ENCODE results near the gene CHTF18. TPM values are rescaled to one million over a fixed set of nuclear protein-coding genes. Genes with fewer than 3 reads are reported as not detected.

CHTF18 gene
- total and polyA plus RNA-seq, 2 experiments from 2014 or later = 61.3 to 129 TPM

- Histone ChIP-seq H3K9me2 (ENCODE audit: insufficient read depth) (no peaks in the 10 kb centered on the region), H2AFZ (no peak overlapping the region), H3K4me1 (ENCODE audit: insufficient read depth) (no peaks in the 10 kb centered on the region), H3K4me3 (no peak overlapping the region), H3K27me3 (ENCODE audit: insufficient read depth) (no peaks in the 10 kb centered on the region), H3K27ac (ENCODE audit: low read depth) (no peak overlapping the region), H3K4me2 (no peak overlapping the region), H3K36me3 (ENCODE audit: insufficient read depth) (no peaks in the 10 kb centered on the region), H3K79me2 (replicated peaks; ENCODE audit: insufficient read depth) (no peaks in the 10 kb centered on the region), H3F3A (replicated peaks; ENCODE audit: low read depth) (no peaks in the 10 kb centered on the region), H4K20me1 (replicated peaks; ENCODE audit: insufficient read depth) (no peaks in the 10 kb centered on the region)
- H3K4me3 Mint-ChIP-seq = no peak overlapping the region
- no peaks in the 10 kb centered on the region; the same call in 1 of the 3 replicates for H3K4me1 Mint-ChIP-seq
- TF ChIP-seq POLR2AphosphoS5 (IDR thresholded peaks at IDR 0.05; ENCODE audit: low read depth) (no peak), REST (IDR thresholded peaks at IDR 0.05; ENCODE audit: unreplicated experiment) (no peak), ZNF462 (CRISPR knock-in tag; IDR thresholded peaks at IDR 0.05) (no peak), CTCF (conservative IDR thresholded peaks at IDR 0.05; ENCODE audit: low read depth in 2 of 2) (no peak), ZNF114 (CRISPR knock-in tag; IDR thresholded peaks at IDR 0.05) (no peak), ETS1 (IDR thresholded peaks at IDR 0.05) (no peak), JUNB (IDR thresholded peaks at IDR 0.05; ENCODE audit: unreplicated experiment) (no peak), CREB1 (CRISPR knock-in tag; IDR thresholded peaks at IDR 0.05; ENCODE audit: low read depth) (no peak), ZNF331 (CRISPR knock-in tag; IDR thresholded peaks at IDR 0.05; ENCODE audit: low read depth) (no peak), NANOG (IDR thresholded peaks at IDR 0.05; ENCODE audit: borderline replicate concordance) (no peak), STAT1 (IDR thresholded peaks at IDR 0.05; ENCODE audit: unreplicated experiment) (no peak), EZH2phosphoT487 (IDR thresholded peaks at IDR 0.05; ENCODE audit: unreplicated experiment) (no peak)
- H3K27ac Mint-ChIP-seq = no peak overlapping the region
- DNase-seq (ENCODE audit: low spot score) (no peak), ATAC-seq (no peak)
- H3K9me3 Mint-ChIP-seq = no peaks in the 10 kb centered on the region
- H3K36me3 Mint-ChIP-seq (ENCODE audit: low read depth) = no peaks in the 10 kb centered on the region
- peaks cover 7% of the 10 kb centered on the region for H3K27me3 Mint-ChIP-seq (ENCODE audit: insufficient read depth, low read depth, poor library complexity)
These were observed 35.8 kb downstream of the CHTF18 start for GRCh38 chr16:824194-824593.
